Fibroblast of lung (primary cell): Measurements from ENCODE around the gene HMOX1.

Source experiments
- CTCF ChIP-seq, 2 donors: IDR thresholded peaks in 1 of 2; conservative IDR thresholded peaks in 1 of 2; 1 replicate in 1 of 2; 2 replicates in 1 of 2; pipeline ENCODE4 v1.5.1; 2011 to 2012; ENCODE audit warnings: low read length in 2 of 2, control low read depth in 1 of 2, inconsistent platforms in 1 of 2, low read depth in 1 of 2, mild to moderate bottlenecking in 1 of 2
- EZH2 ChIP-seq: IDR thresholded peaks from 2 replicates; pipeline ENCODE4 v1.5.1; 2012; ENCODE audit warnings: low read length, control low read depth, mild to moderate bottlenecking; ENCODE audit errors: missing control alignments

- TF ChIP-seq CTCF (conservative IDR thresholded peaks at IDR 0.05 in 1 of 2, IDR thresholded peaks at IDR 0.05 in 1 of 2; ENCODE audit: low read depth in 1 of 2, low read length in 2 of 2) (no peak), EZH2 (no peak)
Observed at GRCh38 chr22:35424761-35425160, 43.9 kb downstream of the HMOX1 start.
